Measurements from ENCODE around the gene SLCO1B1. TPM values are rescaled to one million over a fixed set of nuclear protein-coding genes. Genes with fewer than 3 reads are reported as not detected.
"Not testable (repeated sequence)": the region's sequence is repeated elsewhere in the genome, so short reads cannot be mapped to it uniquely, and the experiment has no call there.

Gene SLCO1B1
- total RNA-seq (2014; rRNA removed; shearing (Covaris generic)): not detected in 2 replicates

- no peak for DNase-seq (ENCODE audit: low spot score)
These were observed at the start of gene SLCO1B1 for GRCh38 chr12:21130998-21131397. Gene SLCO1B1 (plus strand): TSS chr12:21131194. CDS start chr12:21141575, 10,381 bp downstream.

DNA sequence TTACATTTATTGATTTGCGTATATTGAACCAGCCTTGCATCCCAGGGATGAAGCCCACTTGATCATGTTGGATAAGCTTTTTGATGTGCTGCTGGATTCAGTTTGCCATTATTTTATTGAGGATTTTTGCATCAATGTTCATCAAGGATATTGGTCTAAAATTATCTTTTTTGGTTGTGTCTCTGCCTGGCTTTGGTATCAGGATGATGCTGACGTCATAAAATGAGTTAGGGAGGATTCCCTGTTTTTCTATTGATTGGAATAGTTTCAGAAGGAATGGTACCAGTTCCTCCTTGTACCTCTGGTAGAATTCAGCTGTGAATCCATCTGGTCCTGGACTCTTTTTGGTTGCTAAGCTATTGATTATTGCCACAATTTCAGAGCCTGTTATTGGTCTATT, 46.2 kb upstream of the SLCO1B1 start:
- DNase-seq (ENCODE audit: low spot score): not testable (repeated sequence)

DNA sequence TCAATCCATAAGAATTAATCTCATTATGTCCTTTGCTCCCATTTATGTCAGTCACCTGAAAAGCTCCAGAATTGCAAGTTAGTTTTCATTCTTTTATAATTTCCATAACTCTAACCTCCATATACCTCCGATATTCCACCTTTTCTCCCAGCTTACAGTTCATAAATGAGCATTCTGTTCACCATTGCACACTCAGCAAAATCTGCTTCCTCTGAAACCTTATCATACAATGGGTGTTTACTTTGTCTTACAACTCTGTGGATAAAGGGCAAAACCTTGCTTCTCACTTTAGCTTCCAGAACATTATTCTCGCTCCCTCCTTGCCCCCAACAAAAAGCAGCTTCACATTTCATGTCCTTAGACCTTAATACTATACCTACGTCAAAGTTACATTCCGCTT, 19.3 kb upstream of the SLCO1B1 start:
- no peak for DNase-seq (ENCODE audit: low spot score)

- DNase-seq (ENCODE audit: low spot score): no peak
These were observed 17.7 kb upstream of the SLCO1B1 start for GRCh38 chr12:21113266-21113665.

DNA sequence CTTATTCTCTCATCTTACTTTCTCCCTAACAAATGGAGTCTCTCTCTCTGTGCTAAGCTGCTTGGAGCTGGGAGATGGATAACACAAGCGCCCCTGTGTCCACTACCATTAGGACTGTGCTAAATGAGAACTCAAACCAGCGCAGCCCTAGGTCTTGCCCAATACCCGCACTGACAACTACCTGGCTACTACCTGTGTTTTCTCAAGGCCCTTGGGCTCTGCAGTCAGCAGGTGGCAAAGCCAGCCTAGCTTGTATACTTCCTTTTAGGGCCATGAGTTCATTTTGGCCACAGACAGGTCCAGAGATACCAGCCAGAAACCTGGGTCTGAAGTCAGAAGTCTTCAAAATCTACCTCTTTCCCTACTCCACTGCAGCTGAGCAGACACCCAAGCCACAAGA, 13.0 kb upstream of the SLCO1B1 start:
- no peak for DNase-seq (ENCODE audit: low spot score)

DNA sequence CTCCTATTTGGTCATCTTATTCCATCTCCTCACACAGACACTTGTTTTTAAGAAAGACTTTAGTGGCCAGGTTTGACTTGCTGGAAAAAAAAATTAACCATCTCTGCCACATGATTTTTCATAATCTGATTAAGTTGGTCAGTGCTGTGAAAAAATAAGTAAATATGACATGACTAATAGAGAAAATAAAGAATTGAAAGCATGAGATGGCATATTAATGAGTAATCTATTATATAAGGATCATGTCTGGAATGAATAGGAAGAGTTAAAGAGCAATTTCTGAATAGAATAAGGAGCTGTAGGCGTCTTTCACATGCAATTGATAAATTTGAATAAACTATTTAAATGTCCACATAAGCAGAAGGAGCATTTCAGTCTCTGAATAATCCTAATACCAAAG, 12.2 kb upstream of the SLCO1B1 start:
- no peak for DNase-seq (ENCODE audit: low spot score)

- no peak for DNase-seq (ENCODE audit: low spot score)
These were observed 1.6 kb upstream of the SLCO1B1 start for GRCh38 chr12:21129351-21129750.

DNA sequence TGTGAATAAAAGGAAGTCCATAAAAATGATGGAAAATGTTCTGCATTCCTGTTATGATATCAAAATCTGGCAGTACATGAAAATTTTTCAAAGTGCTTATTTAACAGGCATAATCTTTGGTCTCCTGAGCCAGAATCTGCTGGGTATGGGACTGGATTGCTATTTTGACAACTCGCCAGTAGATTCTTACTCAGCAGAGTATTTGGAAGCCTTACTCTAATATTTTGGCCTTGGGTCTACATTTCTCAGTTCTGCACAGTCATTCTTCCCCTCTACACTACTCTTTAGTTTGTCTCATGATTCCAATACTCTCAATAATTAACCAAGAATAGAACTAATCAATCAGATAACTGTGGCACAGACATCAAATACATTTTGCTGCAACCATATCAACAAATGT, 1.1 kb upstream of the SLCO1B1 start:
- DNase-seq (ENCODE audit: low spot score): no peak

DNA sequence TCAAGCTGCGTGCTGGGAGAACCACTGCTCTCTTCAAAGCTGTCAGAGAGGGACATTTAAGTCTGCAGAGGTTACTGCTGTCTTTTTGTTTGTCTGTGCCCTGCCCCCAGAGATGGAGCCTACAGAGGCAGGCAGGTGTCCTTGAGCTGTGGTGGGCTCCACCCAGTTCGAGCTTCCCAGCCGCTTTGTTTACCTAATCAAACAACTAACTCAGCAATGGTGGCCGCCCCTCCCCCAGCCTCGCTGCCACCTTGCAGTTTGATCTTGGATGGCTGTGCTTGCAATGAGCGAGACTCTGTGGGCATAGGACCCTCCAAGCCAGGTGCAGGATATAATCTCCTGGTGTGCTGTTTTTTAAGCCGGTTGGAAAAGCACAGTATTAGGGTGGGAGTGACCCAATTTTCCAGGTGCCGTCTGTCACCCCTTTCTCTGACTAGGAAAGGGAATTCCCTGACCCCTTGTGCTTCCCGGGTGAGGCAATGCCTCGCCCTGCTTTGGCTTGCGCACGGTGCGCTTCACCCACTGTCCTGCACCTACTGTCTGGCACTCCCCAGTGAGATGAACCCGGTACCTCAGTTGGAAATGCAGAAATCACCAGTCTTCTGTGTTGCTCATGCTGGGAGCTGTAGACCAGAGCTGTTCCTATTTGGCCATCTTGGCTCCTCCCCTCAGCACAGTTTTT, 6.5 kb downstream of the SLCO1B1 start:
- not testable (repeated sequence) for DNase-seq (ENCODE audit: low spot score)

DNA sequence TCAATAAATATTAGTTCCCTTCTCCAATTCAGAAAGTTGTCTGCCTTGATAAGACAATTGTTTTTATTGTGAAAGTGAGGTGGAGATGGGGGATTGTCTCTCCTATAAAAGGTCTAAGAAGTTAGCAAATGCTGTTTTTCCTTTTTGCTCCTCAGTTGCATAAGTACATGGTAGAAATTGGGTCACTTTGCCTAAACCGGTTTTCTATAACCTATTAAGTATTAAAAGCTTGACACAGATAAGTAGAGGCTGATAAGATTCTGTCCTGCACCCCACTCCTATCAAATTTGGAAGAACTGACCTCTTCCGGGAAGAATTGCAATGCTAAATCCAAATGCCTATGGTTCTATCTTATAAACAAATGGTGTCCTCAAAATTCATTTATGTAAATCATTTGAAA, 7.0 kb downstream of the SLCO1B1 start:
- no peak for DNase-seq (ENCODE audit: low spot score)

- no peak for DNase-seq (ENCODE audit: low spot score)
These were observed 13.3 kb downstream of the SLCO1B1 start for GRCh38 chr12:21144309-21144708.

DNA sequence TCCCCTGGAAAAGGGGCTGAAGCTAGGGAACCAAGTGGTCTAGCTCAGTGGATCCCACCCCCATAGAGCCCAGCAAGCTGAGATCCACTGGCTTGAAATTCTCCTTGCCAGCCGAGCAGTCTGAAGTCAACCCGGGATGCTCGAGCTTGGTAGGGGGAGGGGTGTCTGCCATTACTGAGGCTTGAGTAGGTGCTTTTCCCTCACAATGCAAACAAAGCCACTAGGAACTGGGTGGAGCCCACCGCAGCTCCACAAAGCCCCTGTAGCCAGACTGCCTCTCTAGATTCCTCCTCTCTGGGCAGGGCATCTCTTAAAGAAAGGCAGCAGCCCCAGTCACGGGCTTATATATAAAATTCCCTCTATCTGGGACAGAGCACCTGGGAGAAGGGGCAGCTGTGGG, 18.9 kb downstream of the SLCO1B1 start:
- DNase-seq (ENCODE audit: low spot score): not testable (repeated sequence)

DNA sequence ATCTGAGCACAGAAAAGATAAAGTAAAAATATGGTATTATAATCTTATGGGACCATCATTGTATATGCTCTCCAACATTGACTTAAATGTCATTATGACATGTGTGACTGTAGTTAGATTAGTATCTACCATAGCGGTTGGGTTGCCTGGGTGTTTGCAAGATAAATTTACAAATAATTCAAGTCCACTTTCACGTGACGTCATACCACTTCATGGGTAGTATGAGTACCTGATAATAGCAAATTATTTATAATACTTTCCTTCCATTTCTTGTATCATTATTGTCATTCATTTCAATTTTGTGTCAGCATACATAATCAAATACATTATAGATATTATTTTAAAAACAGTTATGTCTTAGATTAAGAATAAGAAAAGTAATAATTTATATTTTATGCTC, 20.2 kb downstream of the SLCO1B1 start:
- no peak for DNase-seq (ENCODE audit: low spot score)

DNA sequence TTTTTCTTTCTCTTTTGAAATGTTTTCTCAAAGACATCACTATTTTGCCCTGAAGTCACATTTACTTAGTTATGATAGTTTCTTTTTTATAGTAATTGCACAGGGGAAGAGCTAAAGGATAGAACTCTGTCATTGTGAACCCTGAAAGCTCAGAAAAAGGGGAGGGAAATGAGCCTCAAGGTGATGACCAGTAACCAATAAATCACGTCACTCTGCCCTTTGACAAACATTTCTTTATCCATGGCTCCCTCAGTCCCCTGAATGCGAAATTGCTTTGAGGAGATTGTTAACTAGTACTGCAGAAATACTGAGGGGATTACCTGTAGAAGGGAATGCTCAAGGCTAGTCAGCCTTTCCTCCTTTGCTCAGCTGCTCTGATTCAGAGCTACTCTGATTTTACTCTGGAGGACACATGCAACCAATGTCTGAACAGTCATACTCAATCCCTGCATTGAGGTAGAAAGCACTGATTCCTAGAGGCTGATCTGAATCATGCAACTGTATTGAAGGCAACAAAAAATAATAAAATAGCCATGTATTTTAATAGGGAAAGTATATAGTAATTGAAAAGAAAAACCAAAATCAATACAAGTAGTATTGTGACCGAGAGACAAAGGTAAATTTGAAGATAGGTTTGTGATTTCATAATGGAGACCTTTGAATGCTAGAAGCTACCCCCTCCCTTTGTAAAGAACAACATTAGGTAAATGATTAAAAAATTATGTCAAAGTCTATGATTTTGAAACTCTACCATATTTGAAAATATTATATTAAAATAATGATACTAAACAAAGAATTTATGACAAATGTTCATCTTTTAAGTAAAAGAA, 24.7 kb downstream of the SLCO1B1 start:
- no peak for DNase-seq (ENCODE audit: low spot score)

- DNase-seq (ENCODE audit: low spot score): no peak
These were observed 34.1 kb downstream of the SLCO1B1 start for GRCh38 chr12:21165048-21165447.

DNA sequence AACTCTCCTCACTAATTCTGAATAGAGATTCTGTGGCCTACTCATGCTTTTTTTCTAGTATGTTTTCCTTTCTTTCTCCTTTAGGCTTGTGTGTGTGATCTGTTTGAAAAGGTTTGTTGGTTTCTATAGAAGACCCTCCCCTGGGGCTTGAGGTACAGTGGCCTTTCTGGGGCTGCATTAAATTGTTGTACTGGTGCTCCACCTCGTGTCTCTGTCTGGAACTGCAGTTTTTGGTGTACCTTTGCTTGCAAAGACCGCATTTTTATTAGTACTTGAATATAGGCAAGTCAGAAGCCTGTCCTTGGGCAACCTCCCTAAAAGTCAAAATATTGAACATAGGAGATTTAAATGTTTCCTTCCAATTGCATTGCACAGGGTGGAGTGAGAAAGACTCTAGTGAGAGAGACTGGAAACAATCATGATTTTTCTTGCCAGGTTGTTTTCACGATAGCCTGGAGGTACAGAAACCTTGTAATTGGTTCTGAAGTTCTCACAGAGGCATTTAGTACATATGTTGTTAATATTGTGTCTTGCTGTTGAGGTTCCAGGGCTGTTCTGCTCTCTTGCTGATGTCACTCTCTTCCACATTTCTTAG, 39.0 kb downstream of the SLCO1B1 start:
- DNase-seq (ENCODE audit: low spot score): peak; percentile 33

DNA sequence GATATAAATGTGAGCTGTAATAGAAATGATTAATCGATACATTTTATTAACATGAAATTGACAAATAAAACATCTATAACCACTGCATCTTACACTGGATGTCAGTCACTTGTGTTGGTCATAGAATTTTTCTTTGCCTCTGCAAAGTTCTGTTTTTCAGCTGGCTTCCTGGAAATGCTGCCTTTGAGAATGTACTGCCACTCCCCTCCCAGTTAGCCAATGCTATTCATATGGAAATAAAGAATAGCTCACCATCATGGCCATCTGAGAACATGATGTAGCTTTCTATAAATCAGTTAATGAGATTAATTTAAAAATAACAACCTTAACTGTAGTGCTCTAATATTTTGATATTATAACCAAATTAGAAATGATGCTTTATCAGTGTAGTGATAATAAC, 41.1 kb downstream of the SLCO1B1 start:
- DNase-seq (ENCODE audit: low spot score): no peak

DNA sequence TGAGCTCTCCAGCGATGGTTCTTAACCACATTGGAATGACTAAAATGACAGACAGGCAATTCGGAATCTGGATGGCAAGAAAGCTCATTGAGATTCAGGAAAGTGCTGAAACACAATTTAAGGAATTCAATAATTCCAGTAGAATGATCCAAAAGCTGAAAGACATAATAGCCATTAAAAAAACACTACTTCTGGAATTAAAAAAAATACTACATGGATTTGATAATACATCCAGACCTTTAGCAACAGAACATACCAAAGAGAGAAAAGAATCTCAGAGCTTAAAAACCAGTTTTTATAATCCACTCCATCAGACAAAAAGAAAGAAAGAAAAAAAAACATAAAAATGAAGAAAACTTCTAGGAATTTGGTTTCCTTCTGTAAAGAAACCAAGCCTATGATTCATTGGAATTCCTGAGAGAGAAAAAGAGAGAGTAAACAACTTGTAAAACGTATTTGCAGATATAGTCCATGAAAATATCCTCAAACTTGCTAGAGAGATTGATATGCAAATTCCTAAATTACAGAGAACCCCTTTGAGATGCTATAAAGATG, 52.8 kb downstream of the SLCO1B1 start:
- no peak for DNase-seq (ENCODE audit: low spot score)

DNA sequence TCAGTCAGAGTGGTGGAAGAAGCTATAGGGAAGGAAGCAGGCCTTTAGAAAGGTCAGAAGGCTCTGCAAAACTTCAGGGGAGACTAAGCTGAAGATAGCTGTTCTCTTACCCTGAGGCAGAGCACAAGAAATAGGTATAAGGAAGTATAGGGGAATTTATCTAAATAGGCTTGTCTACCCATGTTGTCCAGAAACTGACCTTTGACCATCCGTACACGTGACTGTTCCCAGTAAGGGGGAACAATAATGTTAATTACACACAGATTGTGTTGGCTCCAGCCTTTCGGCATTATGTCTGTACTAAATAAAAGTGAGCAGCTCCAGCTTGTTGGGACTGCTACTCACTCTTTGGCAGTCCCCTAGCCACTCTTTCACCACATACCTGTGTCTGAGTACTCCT, 59.0 kb downstream of the SLCO1B1 start:
- no peak for DNase-seq (ENCODE audit: low spot score)

DNA sequence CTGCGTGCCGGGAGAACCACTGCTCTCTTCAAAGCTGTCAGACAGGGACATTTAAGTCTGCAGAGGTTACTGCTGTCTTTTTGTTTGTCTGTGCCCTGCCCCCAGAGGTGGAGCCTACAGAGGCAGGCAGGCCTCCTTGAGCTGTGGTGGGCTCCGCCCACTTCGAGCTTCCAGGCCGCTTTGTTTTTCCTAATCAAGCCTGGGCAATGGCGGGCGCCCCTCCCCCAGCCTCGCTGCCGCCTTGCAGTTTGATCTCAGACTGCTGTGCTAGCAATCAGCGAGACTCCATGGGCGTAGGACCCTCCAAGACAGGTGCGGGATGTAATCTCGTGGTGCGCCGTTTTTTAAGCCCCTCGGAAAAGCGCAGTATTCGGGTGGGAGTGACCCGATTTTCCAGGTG, 83.4 kb downstream of the SLCO1B1 start:
- DNase-seq (ENCODE audit: low spot score): not testable (repeated sequence)

GRCh38 chr12:21219206-21219605, 88.2 kb downstream of the SLCO1B1 start:
- no peak for DNase-seq (ENCODE audit: low spot score)

GRCh38 chr12:21220266-21220665, 89.3 kb downstream of the SLCO1B1 start:
- no peak for DNase-seq (ENCODE audit: low spot score)

DNA sequence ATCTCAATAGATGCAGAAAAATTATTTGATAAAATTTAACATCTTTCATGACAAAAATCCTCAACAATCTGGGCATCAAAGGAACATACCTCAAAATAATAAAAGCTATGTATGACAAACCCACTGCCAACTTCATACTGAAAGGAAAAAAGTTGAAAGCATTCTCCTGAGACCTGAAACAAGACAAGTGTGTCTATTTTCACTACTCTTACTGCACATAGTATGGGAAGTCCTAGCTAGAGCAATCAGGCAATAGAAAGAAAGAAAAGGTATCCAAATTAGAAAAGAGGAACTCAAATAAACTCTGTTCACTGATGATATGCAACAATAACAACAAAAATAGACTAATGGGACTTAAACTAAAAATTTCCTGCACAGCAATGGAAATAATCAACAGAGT, 90.1 kb downstream of the SLCO1B1 start:
- DNase-seq (ENCODE audit: low spot score): no peak
